Measurements from ENCODE around the gene PPBP.

GRCh38 chr4:73978886-73979285 is 9.1 kb downstream of the PPBP start:
- TF ChIP-seq, protein P1, sequence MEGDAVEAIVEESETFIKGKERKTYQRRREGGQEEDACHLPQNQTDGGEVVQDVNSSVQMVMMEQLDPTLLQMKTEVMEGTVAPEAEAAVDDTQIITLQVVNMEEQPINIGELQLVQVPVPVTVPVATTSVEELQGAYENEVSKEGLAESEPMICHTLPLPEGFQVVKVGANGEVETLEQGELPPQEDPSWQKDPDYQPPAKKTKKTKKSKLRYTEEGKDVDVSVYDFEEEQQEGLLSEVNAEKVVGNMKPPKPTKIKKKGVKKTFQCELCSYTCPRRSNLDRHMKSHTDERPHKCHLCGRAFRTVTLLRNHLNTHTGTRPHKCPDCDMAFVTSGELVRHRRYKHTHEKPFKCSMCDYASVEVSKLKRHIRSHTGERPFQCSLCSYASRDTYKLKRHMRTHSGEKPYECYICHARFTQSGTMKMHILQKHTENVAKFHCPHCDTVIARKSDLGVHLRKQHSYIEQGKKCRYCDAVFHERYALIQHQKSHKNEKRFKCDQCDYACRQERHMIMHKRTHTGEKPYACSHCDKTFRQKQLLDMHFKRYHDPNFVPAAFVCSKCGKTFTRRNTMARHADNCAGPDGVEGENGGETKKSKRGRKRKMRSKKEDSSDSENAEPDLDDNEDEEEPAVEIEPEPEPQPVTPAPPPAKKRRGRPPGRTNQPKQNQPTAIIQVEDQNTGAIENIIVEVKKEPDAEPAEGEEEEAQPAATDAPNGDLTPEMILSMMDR (IDR thresholded peaks at IDR 0.05), result no peak
- no peak for TF ChIP-seq POLR2A (IDR thresholded peaks at IDR 0.05)
